Heart left ventricle (tissue), 13 donors: ENCODE measurements around the gene SPACDR.

Source experiments
- POLR2A ChIP-seq, 2 donors: fragments of 450-650 bp; IDR thresholded peaks; one replicate each; pipeline ENCODE4 v1.6.1; 2017; ENCODE audit warnings: antibody characterized with exemption in 2 of 2, mild to moderate bottlenecking in 2 of 2, moderate library complexity in 2 of 2
- TF ChIP-seq, protein P1 (sequence below), 12 donors: fragments of 200-600 bp; sonication (generic) in 4 of 12; IDR thresholded peaks; one replicate each; pipeline versions ENCODE4 v1.5.0 to v1.8.0; 2018 to 2022; ENCODE audit warnings: antibody characterized with exemption in 12 of 12, mild to moderate bottlenecking in 5 of 12
- donor health status: ischemic (EF 13 %, LVEDD 7.1; RV severe dilation, severe dysfunction).
- donor health status: DM: no; HTN: yes; CAD: no.
- donor health status: DM: no; HTN: no; CAD: no.
- donor health status: ischemic (EF 25% LVEDD 6.9; RV normal size, moderate dysfunction).
- donor health status: ischemic (EF 25% LVEDD 5.7; RV mildly dilated, moderate dysfunction).
- donor health status: ischemic (EF 35%, LVEDD 5.7; RV mildly dilated, moderate dysfunction).
- donor health status: nonischemic (EF 11% LVEDD 7.7; RV severe dilation, severe dysfunction).
- donor health status: DM: yes; HTN: yes; CAD: no.
- donor health status: PGD.
- donor health status: ischemic (EF 29% LVEDD 5.4; RV normal size, mild dysfunction).
- donor health status: nonischemic (EF 23%, LVEDD 6.1; RV moderate dilation, normal function).

DNA sequence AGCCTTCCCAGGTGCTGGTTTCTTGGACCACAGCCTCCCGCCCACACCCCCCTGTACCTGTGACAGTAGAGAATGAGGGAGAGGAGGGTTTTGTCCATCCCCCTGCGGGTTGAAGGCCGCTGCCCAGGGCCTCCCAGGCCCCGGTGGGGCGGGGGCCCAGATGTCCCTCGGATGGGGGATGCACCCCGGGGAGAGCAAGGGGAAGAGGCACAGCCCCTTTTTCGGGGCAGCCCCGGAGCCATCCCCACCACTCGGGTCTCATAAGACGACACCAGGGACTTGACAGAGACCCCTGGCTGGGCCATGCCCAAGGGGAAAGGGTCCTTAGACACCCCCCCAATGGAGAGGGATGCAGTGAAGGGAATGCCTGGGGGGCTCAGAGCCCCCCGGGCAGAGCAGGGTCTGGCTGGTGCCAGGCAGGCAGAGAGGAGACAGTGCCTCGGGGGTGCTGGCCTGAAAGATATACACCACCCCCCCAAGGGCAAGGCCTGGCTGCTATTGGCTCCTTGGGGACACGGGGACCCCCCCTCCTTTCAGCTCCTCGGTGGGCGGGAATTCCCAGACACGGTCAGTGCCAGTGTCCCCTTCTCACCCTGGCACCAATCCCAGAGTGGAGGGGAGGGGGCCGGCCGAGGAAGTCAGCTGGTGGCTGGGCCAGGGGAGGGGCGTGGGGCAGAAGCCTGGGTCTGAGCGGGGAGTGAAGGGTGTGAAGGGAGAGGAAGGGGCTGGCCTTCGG is 3.7 kb upstream of the SPACDR start:
- TF ChIP-seq POLR2A (IDR thresholded peaks at IDR 0.05): no peak
- TF ChIP-seq, protein P1, sequence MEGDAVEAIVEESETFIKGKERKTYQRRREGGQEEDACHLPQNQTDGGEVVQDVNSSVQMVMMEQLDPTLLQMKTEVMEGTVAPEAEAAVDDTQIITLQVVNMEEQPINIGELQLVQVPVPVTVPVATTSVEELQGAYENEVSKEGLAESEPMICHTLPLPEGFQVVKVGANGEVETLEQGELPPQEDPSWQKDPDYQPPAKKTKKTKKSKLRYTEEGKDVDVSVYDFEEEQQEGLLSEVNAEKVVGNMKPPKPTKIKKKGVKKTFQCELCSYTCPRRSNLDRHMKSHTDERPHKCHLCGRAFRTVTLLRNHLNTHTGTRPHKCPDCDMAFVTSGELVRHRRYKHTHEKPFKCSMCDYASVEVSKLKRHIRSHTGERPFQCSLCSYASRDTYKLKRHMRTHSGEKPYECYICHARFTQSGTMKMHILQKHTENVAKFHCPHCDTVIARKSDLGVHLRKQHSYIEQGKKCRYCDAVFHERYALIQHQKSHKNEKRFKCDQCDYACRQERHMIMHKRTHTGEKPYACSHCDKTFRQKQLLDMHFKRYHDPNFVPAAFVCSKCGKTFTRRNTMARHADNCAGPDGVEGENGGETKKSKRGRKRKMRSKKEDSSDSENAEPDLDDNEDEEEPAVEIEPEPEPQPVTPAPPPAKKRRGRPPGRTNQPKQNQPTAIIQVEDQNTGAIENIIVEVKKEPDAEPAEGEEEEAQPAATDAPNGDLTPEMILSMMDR (IDR thresholded peaks at IDR 0.05): no peak
